SK-N-SH (cell line): ENCODE data around the gene PDE10A.

Experiments used
- EZH2phosphoT487 ChIP-seq: fragments of 200-600 bp; sonication (generic); IDR thresholded peaks from 2 replicates; pipeline ENCODE4 v1.6.1; 2017; ENCODE audit warnings: low read depth, mixed run types, mild to moderate bottlenecking, antibody characterized with exemption, moderate library complexity, borderline replicate concordance
- FOXM1 ChIP-seq: IDR thresholded peaks from 2 replicates; pipeline ENCODE4 v1.4.0; 2012; ENCODE audit warnings: low read depth, mild to moderate bottlenecking
- GABPA ChIP-seq: IDR thresholded peaks from 2 replicates; pipeline ENCODE4 v1.4.0; 2012; ENCODE audit warnings: low read depth, mild to moderate bottlenecking
- POLR2AphosphoS5 ChIP-seq: IDR thresholded peaks from 2 replicates; pipeline ENCODE4 v1.6.1; 2012; ENCODE audit warnings: low read depth, low read length
- RAD21 ChIP-seq: IDR thresholded peaks from 2 replicates; pipeline ENCODE4 v1.6.1; 2012; ENCODE audit warnings: mild to moderate bottlenecking, low read length
- SIN3A ChIP-seq: IDR thresholded peaks from 2 replicates; pipeline ENCODE4 v1.6.1; 2012; ENCODE audit warnings: low read depth, mild to moderate bottlenecking, low read length, moderate library complexity, borderline replicate concordance
- TAF1 ChIP-seq: IDR thresholded peaks from 2 replicates; pipeline ENCODE4 v1.6.1; 2012; ENCODE audit warnings: low read depth, mild to moderate bottlenecking, low read length, moderate library complexity, borderline replicate concordance
- TCF12 ChIP-seq: IDR thresholded peaks from 2 replicates; pipeline ENCODE4 v1.4.0; 2012
- YY1 ChIP-seq: IDR thresholded peaks from 2 replicates; pipeline ENCODE4 v1.4.0; 2012; ENCODE audit warnings: low read depth, mild to moderate bottlenecking
- TF ChIP-seq, protein P1 (sequence below): fragments of 200-600 bp; sonication (generic); IDR thresholded peaks from 2 replicates; pipeline ENCODE4 v1.6.1; 2017; ENCODE audit warnings: antibody characterized with exemption, mild to moderate bottlenecking, moderate library complexity
- TF ChIP-seq, protein P2 (sequence below): IDR thresholded peaks from 2 replicates; pipeline ENCODE4 v1.6.1; 2012; ENCODE audit warnings: mild to moderate bottlenecking, low read depth, low read length, moderate library complexity
- TF ChIP-seq, protein P3 (sequence below): fragments of 150-350 bp; IDR thresholded peaks from 2 replicates; pipeline ENCODE4 v1.6.1; 2017; ENCODE audit warnings: antibody characterized with exemption, low read length, low read depth, borderline replicate concordance

DNA sequence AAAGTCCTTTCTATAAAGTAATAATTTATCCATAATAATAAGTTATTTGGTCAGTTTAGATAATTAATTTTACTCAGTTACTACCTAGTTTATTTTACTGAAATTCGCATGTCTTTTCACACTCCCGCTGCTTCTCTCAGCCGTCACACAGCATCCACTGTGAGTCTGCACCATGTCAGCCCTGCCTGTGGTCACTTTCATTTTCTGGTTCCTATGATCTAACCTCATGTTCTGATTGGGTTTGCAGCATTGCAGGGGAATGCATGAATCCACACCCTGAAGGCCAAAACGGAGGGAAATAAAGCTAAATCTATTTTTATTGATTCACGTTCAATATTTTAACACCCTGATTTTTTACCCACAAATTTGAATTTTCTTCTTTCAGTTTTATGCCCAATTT lies 47.4 kb downstream of the PDE10A start:
- TF ChIP-seq, protein P1, sequence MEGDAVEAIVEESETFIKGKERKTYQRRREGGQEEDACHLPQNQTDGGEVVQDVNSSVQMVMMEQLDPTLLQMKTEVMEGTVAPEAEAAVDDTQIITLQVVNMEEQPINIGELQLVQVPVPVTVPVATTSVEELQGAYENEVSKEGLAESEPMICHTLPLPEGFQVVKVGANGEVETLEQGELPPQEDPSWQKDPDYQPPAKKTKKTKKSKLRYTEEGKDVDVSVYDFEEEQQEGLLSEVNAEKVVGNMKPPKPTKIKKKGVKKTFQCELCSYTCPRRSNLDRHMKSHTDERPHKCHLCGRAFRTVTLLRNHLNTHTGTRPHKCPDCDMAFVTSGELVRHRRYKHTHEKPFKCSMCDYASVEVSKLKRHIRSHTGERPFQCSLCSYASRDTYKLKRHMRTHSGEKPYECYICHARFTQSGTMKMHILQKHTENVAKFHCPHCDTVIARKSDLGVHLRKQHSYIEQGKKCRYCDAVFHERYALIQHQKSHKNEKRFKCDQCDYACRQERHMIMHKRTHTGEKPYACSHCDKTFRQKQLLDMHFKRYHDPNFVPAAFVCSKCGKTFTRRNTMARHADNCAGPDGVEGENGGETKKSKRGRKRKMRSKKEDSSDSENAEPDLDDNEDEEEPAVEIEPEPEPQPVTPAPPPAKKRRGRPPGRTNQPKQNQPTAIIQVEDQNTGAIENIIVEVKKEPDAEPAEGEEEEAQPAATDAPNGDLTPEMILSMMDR = no peak
- TF ChIP-seq GABPA = no peak
- no peak for TF ChIP-seq POLR2AphosphoS5
- TF ChIP-seq, protein P2, sequence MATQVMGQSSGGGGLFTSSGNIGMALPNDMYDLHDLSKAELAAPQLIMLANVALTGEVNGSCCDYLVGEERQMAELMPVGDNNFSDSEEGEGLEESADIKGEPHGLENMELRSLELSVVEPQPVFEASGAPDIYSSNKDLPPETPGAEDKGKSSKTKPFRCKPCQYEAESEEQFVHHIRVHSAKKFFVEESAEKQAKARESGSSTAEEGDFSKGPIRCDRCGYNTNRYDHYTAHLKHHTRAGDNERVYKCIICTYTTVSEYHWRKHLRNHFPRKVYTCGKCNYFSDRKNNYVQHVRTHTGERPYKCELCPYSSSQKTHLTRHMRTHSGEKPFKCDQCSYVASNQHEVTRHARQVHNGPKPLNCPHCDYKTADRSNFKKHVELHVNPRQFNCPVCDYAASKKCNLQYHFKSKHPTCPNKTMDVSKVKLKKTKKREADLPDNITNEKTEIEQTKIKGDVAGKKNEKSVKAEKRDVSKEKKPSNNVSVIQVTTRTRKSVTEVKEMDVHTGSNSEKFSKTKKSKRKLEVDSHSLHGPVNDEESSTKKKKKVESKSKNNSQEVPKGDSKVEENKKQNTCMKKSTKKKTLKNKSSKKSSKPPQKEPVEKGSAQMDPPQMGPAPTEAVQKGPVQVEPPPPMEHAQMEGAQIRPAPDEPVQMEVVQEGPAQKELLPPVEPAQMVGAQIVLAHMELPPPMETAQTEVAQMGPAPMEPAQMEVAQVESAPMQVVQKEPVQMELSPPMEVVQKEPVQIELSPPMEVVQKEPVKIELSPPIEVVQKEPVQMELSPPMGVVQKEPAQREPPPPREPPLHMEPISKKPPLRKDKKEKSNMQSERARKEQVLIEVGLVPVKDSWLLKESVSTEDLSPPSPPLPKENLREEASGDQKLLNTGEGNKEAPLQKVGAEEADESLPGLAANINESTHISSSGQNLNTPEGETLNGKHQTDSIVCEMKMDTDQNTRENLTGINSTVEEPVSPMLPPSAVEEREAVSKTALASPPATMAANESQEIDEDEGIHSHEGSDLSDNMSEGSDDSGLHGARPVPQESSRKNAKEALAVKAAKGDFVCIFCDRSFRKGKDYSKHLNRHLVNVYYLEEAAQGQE = no peak
- no peak for TF ChIP-seq SIN3A
- TF ChIP-seq TCF12 = no peak
- no peak for TF ChIP-seq FOXM1
- TF ChIP-seq RAD21 = no peak
- no peak for TF ChIP-seq EZH2phosphoT487
- TF ChIP-seq, protein P3, sequence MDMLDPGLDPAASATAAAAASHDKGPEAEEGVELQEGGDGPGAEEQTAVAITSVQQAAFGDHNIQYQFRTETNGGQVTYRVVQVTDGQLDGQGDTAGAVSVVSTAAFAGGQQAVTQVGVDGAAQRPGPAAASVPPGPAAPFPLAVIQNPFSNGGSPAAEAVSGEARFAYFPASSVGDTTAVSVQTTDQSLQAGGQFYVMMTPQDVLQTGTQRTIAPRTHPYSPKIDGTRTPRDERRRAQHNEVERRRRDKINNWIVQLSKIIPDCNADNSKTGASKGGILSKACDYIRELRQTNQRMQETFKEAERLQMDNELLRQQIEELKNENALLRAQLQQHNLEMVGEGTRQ = no peak
- no peak for TF ChIP-seq TAF1
- TF ChIP-seq YY1 = no peak
